BLaER1 (cell line): Measurements from ENCODE around the gene NOC2L.

Experiments used
- H3K27ac ChIP-seq: shearing (Covaris generic); formaldehyde crosslinking; 2 replicates; pipeline ENCODE4 v1.8.1; 2022
- H3K27me3 ChIP-seq: shearing (Covaris generic); formaldehyde crosslinking; 2 replicates; pipeline ENCODE4 v1.8.1; 2022
- H3K36me3 ChIP-seq: shearing (Covaris generic); formaldehyde crosslinking; 2 replicates; pipeline ENCODE4 v1.8.1; 2022
- H3K4me1 ChIP-seq: shearing (Covaris generic); formaldehyde crosslinking; 2 replicates; pipeline ENCODE4 v1.8.1; 2022
- H3K4me2 ChIP-seq: shearing (Covaris generic); formaldehyde crosslinking; 2 replicates; pipeline ENCODE4 v1.8.1; 2022
- H3K4me3 ChIP-seq: shearing (Covaris generic); formaldehyde crosslinking; 2 replicates; pipeline ENCODE4 v1.8.1; 2022
- H3K9ac ChIP-seq: shearing (Covaris generic); formaldehyde crosslinking; 2 replicates; pipeline ENCODE4 v1.8.1; 2022
- H3K9me3 ChIP-seq: shearing (Covaris generic); formaldehyde crosslinking; 2 replicates; pipeline ENCODE4 v1.8.1; 2022
- H4K20me1 ChIP-seq: shearing (Covaris generic); formaldehyde crosslinking; 2 replicates; pipeline ENCODE4 v1.8.1; 2022
- Cebpa-rat ChIP-seq: shearing (Covaris generic); IDR thresholded peaks from 2 replicates; pipeline ENCODE4 v1.8.1; 2022

Gene NOC2L

DNA sequence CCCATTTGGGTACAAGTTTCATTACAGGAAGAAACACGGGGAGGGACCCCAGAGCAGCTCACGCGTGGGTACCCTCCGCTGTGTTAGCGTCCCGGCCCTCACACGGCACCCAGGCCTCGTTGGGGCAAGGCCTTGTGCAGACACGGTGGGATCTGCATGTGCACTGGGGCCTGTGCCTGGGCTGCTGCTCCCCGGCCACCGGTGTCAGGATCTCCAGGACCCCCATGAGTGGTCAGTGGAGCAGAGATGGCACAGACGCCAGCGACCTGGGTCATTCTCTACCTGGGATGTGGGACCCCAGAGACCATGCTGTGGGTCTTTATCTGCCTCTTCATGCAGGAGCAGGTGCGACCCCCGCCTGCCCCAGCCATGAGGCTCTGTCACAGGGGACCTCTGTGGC lies 40.7 kb downstream of the NOC2L start:
- H3K27ac ChIP-seq: no peak overlapping the region
- no peaks in the 10 kb centered on the region for H3K9me3 ChIP-seq
- H4K20me1 ChIP-seq: peaks cover 19% of the 10 kb centered on the region; the same call in 1 of the 2 replicates
- peaks cover 20% of the 10 kb centered on the region for H3K27me3 ChIP-seq
- no peak for TF ChIP-seq Cebpa-rat
- H3K4me3 ChIP-seq: no peak overlapping the region
- H3K9ac ChIP-seq: no peak overlapping the region
- no peaks in the 10 kb centered on the region for H3K36me3 ChIP-seq
- peaks cover 100% of the 10 kb centered on the region for H3K4me1 ChIP-seq
- H3K4me2 ChIP-seq: peak overlapping the region; percentile 100

DNA sequence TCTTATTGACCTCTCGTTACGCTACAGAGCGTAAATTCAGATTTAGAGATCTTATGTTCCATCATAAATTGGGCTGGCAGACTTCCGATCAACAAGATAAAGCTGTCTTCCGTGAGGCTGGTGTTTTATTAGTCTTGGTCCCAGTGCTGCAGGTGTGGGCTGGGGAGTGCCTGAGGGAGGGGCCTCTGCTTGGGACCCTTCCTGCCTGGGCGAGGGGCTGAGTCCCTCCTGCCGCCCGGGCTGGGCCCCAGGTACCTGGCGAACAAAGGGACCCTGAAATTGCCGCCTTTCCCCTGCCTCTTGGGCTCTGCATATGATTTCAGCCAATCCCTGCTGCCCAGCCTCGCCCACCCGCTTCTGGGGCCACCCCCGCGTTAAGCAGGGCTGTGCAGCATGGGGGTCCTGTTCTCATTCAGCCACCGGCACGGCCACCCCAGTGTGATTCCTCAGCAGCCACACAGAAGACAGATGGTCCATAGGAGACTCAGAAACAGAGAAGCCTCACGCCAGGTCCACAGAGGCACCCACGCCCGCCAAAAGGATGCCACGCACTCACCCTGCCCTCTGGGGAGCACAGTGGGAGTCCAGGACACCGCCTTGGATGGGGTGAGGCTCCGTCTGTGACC lies 41.5 kb downstream of the NOC2L start:
- Histone ChIP-seq H3K4me3 (no peak overlapping the region), H3K9ac (0 out of 2 replicates have a peak overlapping the region, but pooled peaks have one; percentile 7), H3K27me3 (peaks cover 12% of the 10 kb centered on the region), H3K9me3 (no peaks in the 10 kb centered on the region), H3K27ac (no peak overlapping the region), H3K4me1 (peaks cover 100% of the 10 kb centered on the region), H4K20me1 (peaks cover 11% of the 10 kb centered on the region; the same call in 1 of the 2 replicates), H3K4me2 (peak overlapping the region; percentile 100), H3K36me3 (no peaks in the 10 kb centered on the region)
- no peak for TF ChIP-seq Cebpa-rat

DNA sequence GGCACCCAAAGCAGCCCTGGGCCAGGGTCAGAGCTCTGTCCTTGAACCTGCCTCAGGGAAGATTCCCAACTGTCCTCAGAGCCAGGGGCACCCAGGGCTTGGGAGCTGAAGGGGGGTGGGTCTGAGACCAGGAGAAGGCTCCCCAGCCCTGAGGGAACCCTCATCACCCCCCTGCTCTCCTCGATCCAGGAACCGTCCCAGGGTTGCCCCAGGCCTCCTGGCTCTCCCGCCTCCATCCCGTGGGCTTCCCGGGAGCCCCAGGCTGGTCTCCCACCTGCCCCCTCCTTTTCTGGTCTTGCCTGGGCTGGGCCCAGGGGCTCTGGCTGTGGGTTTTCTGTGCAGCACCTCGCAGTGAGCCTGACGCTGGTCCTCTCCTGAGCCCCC lies 42.0 kb downstream of the NOC2L start:
- H4K20me1 ChIP-seq: 0 out of 2 replicates have a peak, but pooled peaks cover 6% of the 10 kb centered on the region
- peaks cover 100% of the 10 kb centered on the region for H3K4me1 ChIP-seq
- no peak overlapping the region for H3K4me3 ChIP-seq
- no peak for TF ChIP-seq Cebpa-rat
- H3K9ac ChIP-seq: 0 out of 2 replicates have a peak overlapping the region, but pooled peaks have one; percentile 7
- H3K27me3 ChIP-seq: peaks cover 7% of the 10 kb centered on the region
- H3K27ac ChIP-seq: no peak overlapping the region
- H3K4me2 ChIP-seq: peak overlapping the region; percentile 100; the same call in 1 of the 2 replicates
- H3K9me3 ChIP-seq: no peaks in the 10 kb centered on the region
- H3K36me3 ChIP-seq: no peaks in the 10 kb centered on the region

DNA sequence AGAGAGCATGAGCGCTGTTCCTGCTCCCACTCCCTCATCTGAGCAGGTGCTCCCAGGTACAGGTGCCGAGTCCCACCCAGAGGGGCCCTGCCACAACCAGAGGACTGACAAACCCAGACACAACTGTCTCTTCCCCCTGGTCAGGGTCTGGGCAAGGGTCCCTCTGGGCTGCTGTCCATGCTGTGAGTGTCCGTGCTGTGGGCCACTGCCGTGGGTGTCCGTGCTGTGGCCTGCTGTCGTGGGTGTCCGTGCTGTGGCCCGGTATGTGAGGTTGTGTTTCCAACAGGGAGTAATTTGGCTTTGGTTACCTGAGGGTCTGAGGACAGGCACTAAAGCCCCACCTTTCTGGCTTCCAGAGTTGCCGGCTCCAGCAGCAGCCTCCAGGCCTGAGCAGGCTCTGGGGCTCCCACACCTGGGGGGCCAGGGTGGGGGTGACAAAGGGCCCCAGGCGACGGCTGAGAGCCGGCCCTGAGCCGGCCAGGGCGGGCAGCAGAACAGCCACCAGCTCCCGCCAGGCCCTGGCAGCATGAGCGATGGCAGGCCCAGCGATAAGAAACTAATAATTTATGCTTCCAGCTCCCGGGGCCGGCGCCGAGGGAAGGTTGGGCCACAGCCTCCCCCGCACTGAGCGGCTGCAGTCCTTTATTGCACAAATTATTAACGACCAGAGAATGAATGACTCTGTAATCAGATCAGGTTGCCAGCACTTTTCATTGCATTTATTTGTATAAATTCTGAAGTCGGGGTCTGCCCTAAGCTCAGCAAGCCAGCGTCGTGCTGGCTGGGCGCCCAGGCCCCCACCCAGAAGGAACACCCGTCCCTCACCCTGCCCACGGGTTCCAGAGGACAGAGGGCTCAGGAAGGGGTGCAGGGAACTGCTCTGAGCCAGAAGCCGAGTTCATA lies 42.6 kb downstream of the NOC2L start:
- H3K9me3 ChIP-seq: no peaks in the 10 kb centered on the region
- H4K20me1 ChIP-seq: no peaks in the 10 kb centered on the region
- no peak overlapping the region for H3K27ac ChIP-seq
- peaks cover 100% of the 10 kb centered on the region for H3K4me1 ChIP-seq
- no peaks in the 10 kb centered on the region for H3K36me3 ChIP-seq
- H3K4me2 ChIP-seq: peak overlapping the region; percentile 100
- H3K27me3 ChIP-seq: 0 out of 2 replicates have a peak, but pooled peaks cover under 1% of the 10 kb centered on the region
- H3K4me3 ChIP-seq: no peak overlapping the region
- TF ChIP-seq Cebpa-rat: no peak
- H3K9ac ChIP-seq: 0 out of 2 replicates have a peak overlapping the region, but pooled peaks have one; percentile 7

DNA sequence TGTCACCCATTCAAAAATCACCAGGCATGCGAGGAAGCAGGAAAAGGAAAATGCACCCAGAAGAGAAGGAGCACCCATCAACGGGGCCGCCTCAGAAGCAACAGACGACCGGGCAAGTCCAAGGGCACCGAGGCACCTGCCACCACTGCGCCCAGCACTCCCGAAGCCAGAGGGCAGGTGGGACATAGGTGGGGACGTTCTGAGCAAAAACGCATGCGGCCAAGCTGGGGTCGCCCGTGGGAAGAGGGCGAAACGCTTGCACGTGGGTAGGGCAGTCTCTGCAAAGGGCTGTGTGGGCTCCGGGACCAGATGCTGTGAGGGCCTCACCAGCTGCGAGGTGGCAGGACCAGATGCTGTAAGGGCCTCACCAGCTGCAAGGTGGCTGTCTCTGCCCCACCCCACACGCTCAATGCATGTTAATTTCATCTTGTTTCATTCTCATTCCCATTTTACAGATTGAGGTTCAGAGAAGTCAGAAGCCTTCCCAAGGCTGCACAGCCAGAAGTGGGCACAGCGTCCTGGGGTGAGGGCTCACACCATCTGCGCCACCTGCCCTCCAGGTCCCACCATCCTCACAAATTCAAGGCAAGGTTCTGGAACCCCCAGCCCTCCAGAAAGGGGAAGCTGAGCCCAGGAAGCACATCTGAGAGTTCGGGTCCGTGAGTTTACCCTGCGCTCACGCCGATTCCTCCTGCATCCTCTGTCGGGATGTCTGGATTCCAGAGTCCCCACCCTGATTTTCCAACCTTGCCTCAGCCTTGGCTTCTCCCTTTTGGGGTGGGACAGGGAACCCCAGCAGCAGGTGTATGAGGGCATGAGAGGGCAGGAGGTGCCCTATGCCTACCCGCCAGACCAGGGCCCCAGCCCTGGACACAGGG lies 43.5 kb downstream of the NOC2L start:
- H3K36me3 ChIP-seq: no peaks in the 10 kb centered on the region
- no peaks in the 10 kb centered on the region for H3K9me3 ChIP-seq
- peaks cover 100% of the 10 kb centered on the region for H3K4me1 ChIP-seq
- H4K20me1 ChIP-seq: no peaks in the 10 kb centered on the region; the same call in 1 of the 2 replicates
- H3K9ac ChIP-seq: no peak overlapping the region
- no peaks in the 10 kb centered on the region for H3K27me3 ChIP-seq
- peak overlapping the region; percentile 93 for H3K4me2 ChIP-seq
- no peak for TF ChIP-seq Cebpa-rat
- no peak overlapping the region for H3K4me3 ChIP-seq
- peak overlapping the region; percentile 50 for H3K27ac ChIP-seq

- peaks cover 99% of the 10 kb centered on the region for H3K4me1 ChIP-seq
- H3K9ac ChIP-seq: peak overlapping the region; percentile 36; the same call in 1 of the 2 replicates
- TF ChIP-seq Cebpa-rat: no peak
- no peaks in the 10 kb centered on the region; the same call in 1 of the 2 replicates for H4K20me1 ChIP-seq
- H3K36me3 ChIP-seq: no peaks in the 10 kb centered on the region
- no peaks in the 10 kb centered on the region for H3K27me3 ChIP-seq
- H3K4me3 ChIP-seq: no peak overlapping the region
- H3K4me2 ChIP-seq: peak overlapping the region; percentile 93
- H3K9me3 ChIP-seq: no peaks in the 10 kb centered on the region
- H3K27ac ChIP-seq: peak overlapping the region; percentile 50
These were observed 44.2 kb downstream of the NOC2L start for GRCh38 chr1:914891-915280.

GRCh38 chr1:914131-914890 lies 44.7 kb downstream of the NOC2L start:
- TF ChIP-seq Cebpa-rat: no peak
- H4K20me1 ChIP-seq: no peaks in the 10 kb centered on the region; the same call in 1 of the 2 replicates

GRCh38 chr1:913491-914130 lies 45.4 kb downstream of the NOC2L start:
- no peak overlapping the region for H3K4me3 ChIP-seq
- no peaks in the 10 kb centered on the region for H3K27me3 ChIP-seq
- 0 out of 2 replicates have a peak overlapping the region, but pooled peaks have one; percentile 1 for H3K9ac ChIP-seq
- H3K4me2 ChIP-seq: peak overlapping the region; percentile 93
- H3K9me3 ChIP-seq: no peaks in the 10 kb centered on the region
- no peaks in the 10 kb centered on the region; the same call in 1 of the 2 replicates for H4K20me1 ChIP-seq
- TF ChIP-seq Cebpa-rat: no peak
- no peaks in the 10 kb centered on the region for H3K36me3 ChIP-seq
- peak overlapping the region; percentile 76 for H3K27ac ChIP-seq
- peaks cover 87% of the 10 kb centered on the region for H3K4me1 ChIP-seq

More at GRCh38 chr1:914131-914890, 44.7 kb downstream of the NOC2L start:
- Histone ChIP-seq H3K27me3 (no peaks in the 10 kb centered on the region), H3K4me1 (peaks cover 94% of the 10 kb centered on the region), H3K4me2 (peak overlapping the region; percentile 93), H3K9me3 (no peaks in the 10 kb centered on the region), H3K9ac (peak overlapping the region; percentile 36; the same call in 1 of the 2 replicates), H3K36me3 (no peaks in the 10 kb centered on the region), H3K4me3 (no peak overlapping the region), H3K27ac (peak overlapping the region; percentile 76; the same call in 1 of the 2 replicates)
